Measurements from ENCODE around the gene SP8. TPM values are rescaled to one million over a fixed set of nuclear protein-coding genes. Genes with fewer than 3 reads are reported as not detected.
"Not testable (repeated sequence)": the region's sequence is repeated elsewhere in the genome, so short reads cannot be mapped to it uniquely, and the experiment has no call there.

SP8 gene
- total RNA-seq = not detected

- DNase-seq = peak; percentile 53
Observed at GRCh38 chr7:20786779-20787659, at the start of gene SP8. TSS of gene SP8 (minus strand) at chr7:20786886. CDS start at chr7:20786798, 88 bp downstream.

- DNase-seq = not testable (repeated sequence)
Observed at GRCh38 chr7:20836424-20836823, 49.7 kb upstream of the SP8 start.

GRCh38 chr7:20835111-20835750 is 48.5 kb upstream of the SP8 start:
- no peak for DNase-seq

- DNase-seq = no peak
Observed at GRCh38 chr7:20834656-20835055, 48.0 kb upstream of the SP8 start.

- DNase-seq = no peak
Observed at GRCh38 chr7:20831956-20832355, 45.3 kb upstream of the SP8 start.

- DNase-seq = no peak
Observed at GRCh38 chr7:20831451-20831850, 44.8 kb upstream of the SP8 start.

- DNase-seq = no peak
Observed at GRCh38 chr7:20828947-20829346, 42.3 kb upstream of the SP8 start.

GRCh38 chr7:20827172-20827571 is 40.5 kb upstream of the SP8 start:
- DNase-seq = no peak

GRCh38 chr7:20826243-20826642 is 39.6 kb upstream of the SP8 start:
- no peak for DNase-seq

- no peak for DNase-seq
Observed at GRCh38 chr7:20825555-20825954, 38.9 kb upstream of the SP8 start.

DNA sequence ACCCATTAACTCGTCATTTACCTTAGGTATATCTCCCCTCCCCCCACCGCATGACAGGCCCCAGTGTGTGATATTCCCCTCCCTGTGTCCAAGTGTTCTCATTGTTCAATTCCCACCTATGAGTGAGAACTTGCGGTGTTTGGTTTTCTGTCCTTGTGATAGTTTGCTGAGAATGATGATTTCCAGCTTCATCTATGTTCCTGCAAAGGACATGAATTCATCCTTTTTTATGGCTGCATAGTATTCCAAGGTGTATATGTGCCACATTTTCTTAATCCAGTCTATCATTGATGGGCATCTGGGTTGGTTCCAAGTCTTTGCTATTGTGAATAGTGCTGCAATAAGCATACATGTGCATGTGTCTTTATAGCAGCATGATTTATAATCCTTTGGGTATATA is 34.7 kb upstream of the SP8 start:
- not testable (repeated sequence) for DNase-seq

GRCh38 chr7:20816372-20816959 is 29.8 kb upstream of the SP8 start:
- DNase-seq = no peak

DNA sequence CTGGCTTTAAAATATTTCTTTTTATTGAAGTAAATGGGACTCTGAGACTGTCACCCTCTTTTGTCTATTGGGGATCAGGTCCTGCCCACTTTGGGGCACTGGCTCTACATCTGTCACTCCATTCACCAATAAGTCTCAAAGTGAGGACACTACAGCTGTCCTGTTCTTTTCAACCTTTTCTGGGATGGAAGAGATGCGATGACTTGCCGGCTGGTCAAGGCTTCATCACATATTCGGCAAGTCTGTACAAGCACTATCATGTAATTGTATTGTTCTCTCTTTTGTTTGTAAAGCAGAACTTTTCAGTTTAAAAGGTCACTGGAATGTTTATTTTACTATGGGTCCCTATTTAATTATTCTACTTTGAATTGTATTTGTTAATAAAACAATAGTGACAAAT is 17.7 kb upstream of the SP8 start:
- DNase-seq = no peak

DNA sequence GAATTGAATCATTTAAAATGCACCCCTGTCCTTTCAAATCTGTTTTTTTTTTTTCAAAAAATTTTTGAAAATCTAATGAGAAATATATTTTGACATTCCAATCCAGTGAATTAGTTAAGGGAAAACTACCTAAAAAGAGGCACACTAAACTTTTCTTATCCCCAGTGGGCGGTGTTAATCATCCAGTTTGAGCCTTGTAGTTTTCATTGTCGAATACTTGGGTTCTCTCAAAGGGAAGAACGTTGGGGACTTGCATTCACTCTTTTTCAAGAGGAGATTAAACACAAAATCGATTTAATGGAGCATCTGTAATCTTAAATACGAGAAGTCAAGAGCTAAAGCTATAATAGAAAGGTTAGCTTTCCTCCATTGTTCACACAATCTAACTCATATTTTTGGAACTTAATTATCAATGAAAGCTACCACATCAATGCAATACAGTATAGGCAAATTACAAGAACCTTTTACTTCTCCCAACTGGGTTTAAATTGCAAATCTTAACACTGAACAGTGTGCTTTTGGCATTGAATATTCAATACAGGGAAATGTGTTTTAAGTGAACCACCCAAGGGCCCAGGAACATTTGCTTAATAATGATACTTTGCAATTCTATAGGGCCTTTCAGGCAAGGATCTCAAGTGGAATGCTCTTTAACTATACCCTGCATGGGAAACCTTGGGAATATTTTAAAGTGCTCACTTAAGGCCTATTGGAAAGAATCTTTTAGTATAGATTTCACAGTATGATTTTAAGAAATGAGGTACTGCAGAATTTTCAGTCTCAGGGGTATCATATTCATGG is 13.1 kb upstream of the SP8 start:
- no peak for DNase-seq

- peak; percentile 10 for DNase-seq
Observed at GRCh38 chr7:20798694-20799121, 12.0 kb upstream of the SP8 start.

DNA sequence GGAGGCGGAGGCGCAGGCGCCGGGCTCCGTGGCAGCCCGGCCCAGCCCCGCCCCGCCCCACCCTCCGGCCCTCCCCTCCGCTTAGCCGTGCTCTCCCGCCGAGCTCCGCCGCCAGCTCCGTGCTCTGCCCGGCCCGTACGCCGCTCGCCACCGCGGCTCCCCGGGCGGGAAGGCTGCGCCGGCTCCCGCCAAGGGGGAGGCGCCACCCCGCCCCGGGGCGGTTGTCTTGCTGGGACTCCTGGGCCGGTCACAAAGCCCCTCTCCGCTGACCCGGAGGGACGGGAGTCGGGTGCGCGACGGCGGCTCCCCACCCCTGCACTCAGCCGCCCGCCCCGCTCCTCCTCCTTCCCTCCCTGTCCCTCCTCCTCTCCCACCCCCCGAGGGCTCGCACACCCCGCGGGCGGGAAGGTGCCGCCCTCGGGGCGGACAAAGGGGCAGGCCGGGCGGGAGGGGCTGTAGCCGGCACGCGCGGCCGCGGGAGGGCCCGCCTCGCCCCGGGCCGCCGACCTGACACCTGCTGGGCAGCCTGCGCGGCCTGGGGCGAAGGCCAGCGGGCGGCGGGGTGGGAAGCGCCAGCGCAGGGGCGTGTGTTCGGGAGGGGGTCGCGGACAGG is 11.5 kb upstream of the SP8 start:
- DNase-seq = peak; percentile 49

DNA sequence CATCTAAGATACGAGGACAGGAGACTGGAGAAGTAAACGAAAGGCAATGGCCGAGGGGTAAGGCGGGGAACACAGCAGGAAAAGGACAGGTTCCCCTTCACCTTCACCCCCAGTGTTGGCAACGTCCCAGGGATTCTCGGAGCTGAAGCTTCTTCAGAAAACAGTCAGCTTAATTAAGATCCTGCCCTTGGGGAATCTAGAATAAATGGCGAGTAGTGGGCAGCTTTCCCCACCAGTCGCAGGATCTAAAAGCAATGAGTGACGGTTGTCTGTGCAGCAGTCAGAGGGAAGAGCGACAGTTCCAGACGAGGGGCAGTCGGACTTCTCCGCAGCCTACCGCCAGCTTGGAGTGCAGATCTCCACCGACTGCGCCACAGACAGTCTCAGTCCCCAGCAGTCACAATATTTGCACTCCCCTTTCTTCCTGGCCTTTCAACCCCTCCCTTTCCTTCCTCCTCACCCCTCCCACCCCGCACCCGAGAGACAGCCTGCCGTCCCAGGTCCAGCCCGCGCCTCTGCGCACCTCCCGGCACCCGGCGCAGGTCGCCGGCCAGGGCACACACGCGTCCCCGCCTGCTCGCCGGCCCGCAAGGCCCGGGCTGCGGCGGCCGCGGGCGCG is 10.9 kb upstream of the SP8 start:
- peak; percentile 32 for DNase-seq

- DNase-seq = peak; percentile 19
Observed at GRCh38 chr7:20797042-20797461, 10.4 kb upstream of the SP8 start.

DNA sequence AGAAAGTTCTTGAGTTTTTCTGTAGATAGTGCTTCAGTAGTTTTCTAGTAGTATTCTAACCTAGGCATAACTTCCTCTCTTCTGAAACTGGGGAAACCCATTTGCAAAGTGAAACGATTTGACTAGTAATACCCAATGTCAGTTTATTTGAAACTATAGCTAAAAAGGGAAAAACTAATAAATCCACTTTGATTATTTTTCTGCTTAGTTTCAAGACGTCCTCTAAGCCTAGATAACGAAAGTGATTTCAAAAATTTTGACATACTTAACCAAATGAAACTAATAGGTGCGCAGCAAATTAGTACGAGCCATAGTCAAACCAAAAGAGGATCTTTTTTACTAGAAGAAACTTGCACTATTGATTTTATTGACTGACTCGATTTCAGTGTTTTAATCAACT is 9.8 kb upstream of the SP8 start:
- DNase-seq = peak; percentile 42

- DNase-seq = peak; percentile 9
Observed at GRCh38 chr7:20795881-20796280, 9.2 kb upstream of the SP8 start.

DNA sequence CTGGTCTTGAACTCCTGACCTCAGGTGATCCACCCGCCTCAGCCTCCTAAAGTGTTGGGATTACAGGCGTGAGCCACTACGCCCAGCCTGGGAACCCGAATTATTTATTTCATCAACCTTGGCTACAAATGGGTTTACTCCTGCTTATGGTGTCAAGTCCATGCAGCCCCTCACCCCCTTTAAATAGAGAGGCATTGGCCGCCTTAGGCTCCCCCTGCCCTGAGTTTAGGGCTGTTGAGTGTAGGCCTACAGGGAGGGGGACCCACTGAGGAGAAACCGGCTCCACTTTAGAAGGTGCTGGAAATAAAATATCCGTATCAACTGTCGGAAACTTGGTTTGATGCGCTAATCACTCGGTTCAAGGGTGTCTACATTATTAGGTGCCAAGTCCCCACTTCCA is 8.7 kb upstream of the SP8 start:
- DNase-seq = peak; percentile 11
